Psoas muscle (tissue), 8 donors: Measurements from ENCODE around the gene HDLBP. TPM values are rescaled to one million over a fixed set of nuclear protein-coding genes. Genes with fewer than 3 reads are reported as not detected.

Source experiments
- ATAC-seq, 4 donors: fragments of 200-7000 bp; cut with Tn5 transposase; one replicate each; pipeline ENCODE4 v1.9.1; 2020; ENCODE audit warnings: moderate library complexity in 3 of 4, mild to moderate bottlenecking in 2 of 4
- DNase-seq, 2 donors: peaks; one replicate each; pipeline ENCODE4 v3.0.0-alpha.2; 2020
- H3K27ac ChIP-seq: fragments of 200-600 bp; one replicate; pipeline ENCODE4 v1.8.0; 2022
- H3K27me3 ChIP-seq, 3 donors: fragments of 200-600 bp in 1 of 3; one replicate each; pipeline versions ENCODE4 v1.6.1 to v1.8.0; 2013 to 2022; ENCODE audit warnings: low read length in 2 of 3, mild to moderate bottlenecking in 2 of 3, moderate library complexity in 1 of 3; ENCODE audit not compliant: insufficient read depth in 3 of 3
- H3K36me3 ChIP-seq, 2 donors: fragments of 200-600 bp in 1 of 2; one replicate each; pipeline versions ENCODE4 v1.6.1 to v1.8.0; 2013 to 2022; ENCODE audit warnings: low read depth in 1 of 2, mild to moderate bottlenecking in 1 of 2, moderate library complexity in 1 of 2; ENCODE audit not compliant: insufficient read depth in 1 of 2
- H3K4me1 ChIP-seq: fragments of 200-600 bp; one replicate; pipeline ENCODE4 v1.8.0; 2022
- H3K4me3 ChIP-seq: fragments of 200-600 bp; one replicate; pipeline ENCODE4 v1.8.0; 2022; ENCODE audit warnings: mild to moderate bottlenecking
- H3K9me3 ChIP-seq: fragments of 200-600 bp; one replicate; pipeline ENCODE4 v1.8.0; 2022
- CTCF ChIP-seq: fragments of 200-600 bp; IDR thresholded peaks from one replicate; pipeline ENCODE4 v1.8.0; 2022; ENCODE audit warnings: antibody characterized with exemption
- WGBS, 3 donors: extraction: QIAGEN DNeasy Blood & Tissue Kit; methylation state at CpG; one replicate each; pipeline versions ENCODE4 v1.1.6 to v1.1.7; 2013; 5-methylcytosine and 5-hydroxymethylcytosine counted together
- intact Hi-C, 2 donors: fragments of 100-400 bp; cut with DNase I; formaldehyde crosslinking; loops; one replicate each; pipeline versions ENCODE4 v1.11.0 to v1.14.2; 2022
- polyA plus RNA-seq, 3 donors: library from polyadenylated mRNA; stranded (reverse); fragments of 200-250 nt; gene quantifications; one replicate each; pipeline ENCODE4 v1.2.3, GENCODE V29; 2013
- total RNA-seq, 4 donors: library from RNA; stranded (reverse); fragmentation: NEBNext Ultra II Directional in 2 of 4; extraction: Animal tissue kit (Norgen Biotek cat#: 25700) in 2 of 4; gene quantifications; one replicate each; pipeline versions ENCODE4 v1.2.1 to v1.2.4, GENCODE V29; 2021 to 2023
- donor health status: healthy with polysubstance abuse.
- donor health status: DM: no; HTN: no; CAD: no; lungs with moderate emphysema.
- donor health status: Bipolar disorder and iron deficiency.
- donor health status: healthy.
- donor health status: DM: yes; HTN: yes; CAD: no.
- donor health status: DM: no; HTN: no; CAD: no.
- donor health status: DM: no; HTN: no; CAD: no.
- donor health status: DM: yes; HTN: yes; CAD: no.

The HDLBP gene
- total and polyA plus RNA-seq, 7 donors = 264 to 526 (median 421) TPM

DNA sequence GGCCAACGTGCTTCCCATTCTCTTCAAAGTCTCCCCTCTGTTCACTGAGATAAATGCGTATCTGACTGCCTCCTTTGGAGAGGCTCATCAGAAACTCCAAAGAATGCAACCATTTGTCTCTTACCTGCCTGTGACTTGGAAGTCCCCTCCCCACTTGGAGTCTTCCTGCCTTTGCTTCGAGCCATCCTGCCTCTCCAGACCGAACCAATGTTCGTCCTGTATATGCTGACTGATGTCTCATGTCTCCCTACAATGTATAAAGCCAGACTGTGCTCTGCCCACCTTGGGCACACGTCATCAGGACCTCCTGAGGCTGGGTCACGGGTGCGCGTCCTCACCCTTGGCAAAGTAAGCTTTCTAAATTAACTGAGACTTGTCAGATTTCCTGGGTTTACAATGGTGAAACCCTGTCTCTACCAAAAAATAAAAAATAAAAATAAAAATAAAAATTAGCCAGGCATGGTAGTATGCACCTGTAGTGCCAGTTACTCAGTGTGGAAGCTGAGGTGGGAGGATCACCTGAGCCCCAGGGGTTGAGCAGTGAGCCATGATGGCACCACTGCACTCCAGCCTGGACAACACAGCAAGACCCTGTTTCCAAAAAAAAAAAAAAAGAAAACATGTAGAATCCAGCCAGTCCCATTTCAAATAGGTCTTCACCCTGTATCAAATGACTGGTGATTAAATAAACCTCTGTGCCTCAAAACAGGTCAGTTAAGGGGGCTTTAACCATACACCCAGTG is 29.0 kb downstream of the HDLBP start:
- no peaks in the 10 kb centered on the region for H3K27me3 ChIP-seq
- DNase-seq = no peak
- TF ChIP-seq CTCF = no peak
- H3K27ac ChIP-seq = no peak overlapping the region
- intact Hi-C loops = no loop called here
- no peak overlapping the region for H3K4me3 ChIP-seq
- WGBS, 3 donors = 89 to 91% (median 91%) methylated on average over 9 of the region's 9 CpGs
- no peaks in the 10 kb centered on the region for H3K9me3 ChIP-seq
- H3K4me1 ChIP-seq = peaks cover 9% of the 10 kb centered on the region
- ATAC-seq = no peak
- no peaks in the 10 kb centered on the region for H3K36me3 ChIP-seq

GRCh38 chr2:241285596-241285995 is 29.9 kb downstream of the HDLBP start:
- Histone ChIP-seq H3K4me1 (peaks cover 10% of the 10 kb centered on the region), H3K27ac (no peak overlapping the region), H3K9me3 (no peaks in the 10 kb centered on the region), H3K27me3 (no peaks in the 10 kb centered on the region), H3K36me3 (no peaks in the 10 kb centered on the region), H3K4me3 (no peak overlapping the region)
- intact Hi-C loops = no loop called here
- ATAC-seq = no peak
- no peak for DNase-seq
- WGBS, 3 donors = 83 to 100% (median 98%) methylated on average over 1 of the region's 1 CpG
- no peak for TF ChIP-seq CTCF

DNA sequence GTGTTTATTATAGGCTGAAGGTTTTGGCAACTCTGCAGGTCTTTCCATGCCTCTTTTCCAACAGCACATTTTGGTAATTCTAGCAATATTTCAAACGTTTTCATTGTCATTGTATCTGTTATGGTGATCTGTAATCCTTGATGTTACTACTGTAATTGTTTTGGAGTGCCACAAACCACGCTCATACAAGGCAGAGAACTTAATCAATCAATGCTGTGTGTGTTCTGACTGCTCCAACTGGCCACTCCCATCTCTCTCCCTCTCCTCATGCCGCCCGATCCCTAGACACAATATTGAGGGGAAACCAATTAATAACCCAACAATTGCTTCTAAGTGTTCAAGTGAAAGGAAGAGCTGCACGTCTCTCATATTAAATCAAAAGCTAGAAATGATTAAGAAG is 32.9 kb downstream of the HDLBP start:
- no peak overlapping the region for H3K27ac ChIP-seq
- H3K36me3 ChIP-seq = no peaks in the 10 kb centered on the region
- no peaks in the 10 kb centered on the region for H3K27me3 ChIP-seq
- intact Hi-C loops = no loop called here
- DNase-seq = no peak
- WGBS, 3 donors = 69 to 72% (median 69%) methylated on average over 5 of the region's 5 CpGs
- H3K4me3 ChIP-seq = no peak overlapping the region
- no peak for TF ChIP-seq CTCF
- H3K9me3 ChIP-seq = no peaks in the 10 kb centered on the region
- ATAC-seq = no peak
- peaks cover 13% of the 10 kb centered on the region for H3K4me1 ChIP-seq

DNA sequence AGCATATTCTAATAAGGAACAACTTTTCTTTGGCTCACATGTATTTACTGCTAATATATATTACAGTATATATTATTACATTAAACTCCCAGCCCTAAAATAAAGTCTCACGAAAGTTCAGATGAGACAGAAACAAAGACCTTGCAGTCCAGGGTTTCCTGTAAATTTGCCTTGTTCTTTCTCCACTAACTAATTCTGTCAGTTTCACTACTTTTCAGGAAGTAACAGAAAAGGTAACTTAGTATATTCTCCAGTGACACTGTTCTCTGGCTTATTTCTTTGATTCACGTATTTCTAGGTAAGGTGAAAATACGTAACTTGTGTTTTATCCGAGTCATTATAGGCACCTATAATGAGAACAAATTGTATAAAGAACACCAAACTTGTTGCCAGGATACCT is 35.2 kb downstream of the HDLBP start:
- no peaks in the 10 kb centered on the region for H3K36me3 ChIP-seq
- TF ChIP-seq CTCF = no peak
- peaks cover 6% of the 10 kb centered on the region for H3K9me3 ChIP-seq
- H3K27ac ChIP-seq = no peak overlapping the region
- no peak overlapping the region for H3K4me3 ChIP-seq
- WGBS, 3 donors = 88 to 95% (median 91%) methylated on average over 4 of the region's 4 CpGs
- peaks cover 13% of the 10 kb centered on the region for H3K4me1 ChIP-seq
- intact Hi-C loops = no loop called here
- H3K27me3 ChIP-seq = no peaks in the 10 kb centered on the region
- no peak for DNase-seq
- no peak for ATAC-seq

- WGBS, 3 donors = 85 to 93% (median 89%) methylated on average over 3 of the region's 3 CpGs
- ATAC-seq (peak in 3 of 4 donors; percentile 30 to 54 (median 53)), DNase-seq (no peak)
- H3K27me3 ChIP-seq = no peaks in the 10 kb centered on the region
- H3K36me3 ChIP-seq = no peaks in the 10 kb centered on the region
- peaks cover 13% of the 10 kb centered on the region for H3K4me1 ChIP-seq
- H3K4me3 ChIP-seq = no peak overlapping the region
- intact Hi-C loops = no loop called here
- TF ChIP-seq CTCF = no peak
- peaks cover 10% of the 10 kb centered on the region for H3K9me3 ChIP-seq
- no peak overlapping the region for H3K27ac ChIP-seq
Measured at GRCh38 chr2:241279828-241280227, 35.6 kb downstream of the HDLBP start.
